ENCODE data around the gene HYAL1. TPM values are rescaled to one million over a fixed set of nuclear protein-coding genes. Genes with fewer than 3 reads are reported as not detected.

Gene HYAL1, protein sequence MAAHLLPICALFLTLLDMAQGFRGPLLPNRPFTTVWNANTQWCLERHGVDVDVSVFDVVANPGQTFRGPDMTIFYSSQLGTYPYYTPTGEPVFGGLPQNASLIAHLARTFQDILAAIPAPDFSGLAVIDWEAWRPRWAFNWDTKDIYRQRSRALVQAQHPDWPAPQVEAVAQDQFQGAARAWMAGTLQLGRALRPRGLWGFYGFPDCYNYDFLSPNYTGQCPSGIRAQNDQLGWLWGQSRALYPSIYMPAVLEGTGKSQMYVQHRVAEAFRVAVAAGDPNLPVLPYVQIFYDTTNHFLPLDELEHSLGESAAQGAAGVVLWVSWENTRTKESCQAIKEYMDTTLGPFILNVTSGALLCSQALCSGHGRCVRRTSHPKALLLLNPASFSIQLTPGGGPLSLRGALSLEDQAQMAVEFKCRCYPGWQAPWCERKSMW
- 0.24 and 1.1 TPM in 2 replicates for total RNA-seq (2014; rRNA removed; shearing (Covaris generic))
- 0.62 and 1.7 TPM in 2 replicates for polyA plus RNA-seq (2015; cell fraction: cytosol; rRNA removed)
- 2.6 and 3.8 TPM in 2 replicates for polyA plus RNA-seq (2015; cell fraction: nucleus; rRNA removed)

DNA sequence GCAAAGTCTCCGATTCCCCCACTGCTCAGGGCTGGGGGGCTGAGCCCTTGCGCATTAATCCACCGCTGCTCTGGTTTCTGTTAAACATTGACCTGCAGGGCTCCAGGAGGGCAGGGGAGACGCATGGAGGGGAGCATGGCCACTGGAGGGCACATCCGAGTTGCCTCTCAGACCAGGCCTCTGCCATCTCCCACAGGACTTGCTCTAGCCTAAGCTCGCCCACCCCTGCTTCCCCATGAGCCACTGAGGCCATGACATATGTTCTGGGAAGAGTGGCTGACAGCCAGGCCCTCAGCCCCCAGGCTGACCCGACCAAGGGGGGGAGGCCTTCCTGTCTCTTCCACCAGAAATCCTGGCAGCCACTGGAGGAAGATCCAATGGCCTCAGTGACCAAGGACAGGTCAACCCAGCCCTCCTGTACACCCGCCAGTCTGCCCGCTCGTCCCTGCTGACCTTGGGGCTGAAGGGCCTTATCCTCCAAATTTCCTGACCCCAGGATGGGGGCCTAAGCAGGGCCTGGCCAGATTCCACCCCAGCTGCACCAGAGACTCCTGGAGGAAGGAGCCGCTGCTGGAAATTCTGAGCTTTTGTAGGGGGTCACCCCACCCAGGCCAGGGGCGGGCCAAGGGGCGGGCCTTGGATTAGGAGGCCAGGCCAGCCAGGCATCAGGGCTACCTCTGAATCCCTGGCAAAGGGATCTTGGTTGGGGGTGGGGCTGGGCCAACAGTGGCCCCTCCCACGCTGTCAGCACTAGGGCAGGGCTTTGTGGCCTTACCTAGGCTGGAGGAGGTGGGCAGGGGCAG is at the start of gene HYAL1:
Gene HYAL1 (minus strand): TSS at position 562 of the 803 bp plus-strand sequence. CDS start 618 bp downstream, outside the sequence.
- in situ Hi-C loops (cut with HindIII; ENCODE audit: low pct_unique_long_range_greater_than_20kb, low sequenced_read_pairs), result no loop called here
- peak; percentile 49 for DNase-seq (ENCODE audit: low read depth, low spot score)

DNA sequence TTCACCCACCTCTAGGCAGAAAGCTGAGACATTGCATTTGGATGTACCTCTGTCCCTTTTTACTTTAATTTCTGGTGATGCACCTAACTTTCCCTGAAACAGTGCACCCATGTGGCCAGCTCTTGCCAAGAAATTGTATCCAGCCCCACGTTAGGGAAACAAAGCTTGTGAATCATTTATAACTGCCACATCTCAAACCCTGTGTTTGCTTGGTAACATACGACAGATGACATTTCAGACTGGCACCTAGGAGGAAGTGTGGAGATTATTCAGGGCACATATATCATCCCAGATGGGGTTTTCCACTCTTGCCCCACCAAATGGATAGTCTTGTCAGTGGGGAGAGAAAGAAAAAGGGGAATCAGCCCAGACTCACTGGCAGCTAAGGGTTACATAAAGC is 49.4 kb upstream of the HYAL1 start:
- in situ Hi-C loops (cut with HindIII; ENCODE audit: low pct_unique_long_range_greater_than_20kb, low sequenced_read_pairs), result no loop called here

DNA sequence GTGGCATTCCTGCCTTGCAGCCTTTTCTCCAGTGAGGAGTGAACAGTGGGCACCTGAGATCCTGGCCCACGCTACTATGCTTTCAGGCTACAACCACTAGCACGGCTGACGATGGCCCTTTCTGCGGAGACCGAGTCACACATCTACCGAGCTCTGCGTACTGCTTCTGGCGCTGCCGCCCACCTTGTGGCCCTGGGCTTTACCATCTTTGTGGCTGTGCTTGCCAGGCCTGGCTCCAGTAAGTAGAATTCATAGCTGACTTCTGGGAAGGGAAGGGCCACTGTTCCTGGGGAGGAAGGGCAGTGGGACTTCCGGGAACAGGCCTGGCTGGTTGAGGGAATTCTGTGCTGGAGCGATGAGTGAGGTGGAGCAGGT is 47.9 kb upstream of the HYAL1 start:
- DNase-seq (ENCODE audit: low read depth, low spot score), result no peak
- in situ Hi-C loops (cut with HindIII; ENCODE audit: low pct_unique_long_range_greater_than_20kb, low sequenced_read_pairs), result no loop called here

More for the DNA sequence above, 49.4 kb upstream of the HYAL1 start:
- DNase-seq (ENCODE audit: low read depth, low spot score), result peak; percentile 52

DNA sequence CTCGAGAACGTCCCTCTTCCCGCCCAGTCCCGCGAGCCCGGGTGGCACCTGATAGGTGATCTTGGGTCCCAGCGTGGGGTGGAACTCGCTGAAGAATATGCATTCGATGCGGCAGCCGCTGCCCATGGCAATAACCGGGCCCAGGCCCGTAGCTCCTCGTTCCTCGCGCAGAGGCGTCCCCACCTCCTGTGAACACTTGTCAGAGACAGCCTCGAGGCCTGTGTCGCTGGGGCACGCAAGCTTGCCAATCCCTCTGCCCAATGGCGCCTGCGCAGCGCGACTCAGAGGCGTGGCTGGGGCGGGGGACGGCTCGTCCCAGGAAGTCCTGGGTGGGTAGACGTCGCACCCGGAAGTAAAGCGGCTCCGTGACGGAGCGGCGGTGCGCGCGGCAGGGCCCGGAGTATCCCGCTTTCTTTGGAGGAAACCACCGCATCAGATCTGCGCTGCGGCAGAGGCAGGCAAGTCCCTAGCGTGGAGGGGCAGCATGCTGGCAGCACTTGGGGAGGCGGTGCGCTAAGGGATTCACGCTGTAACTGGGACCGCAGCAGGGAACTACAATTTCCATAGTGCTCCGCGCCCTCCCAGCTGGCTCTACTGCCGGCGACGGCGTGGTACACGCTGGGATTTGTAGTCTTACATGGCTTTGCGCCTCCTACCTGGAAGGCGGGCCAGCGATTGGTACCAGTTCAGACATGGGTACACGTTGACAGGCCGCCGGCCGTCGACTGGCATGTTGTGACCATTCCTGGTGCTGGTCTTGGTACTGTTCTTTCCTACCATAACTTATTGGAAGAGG is 47.4 kb upstream of the HYAL1 start, which contains the start of the genes CYB561D2 and NPRL2:
Gene CYB561D2 (plus strand): TSS at position 336 of the 796 bp plus-strand sequence. CDS start 572 bp downstream, outside the sequence.
Gene NPRL2 (minus strand): TSS at position 249 of the 796 bp plus-strand sequence. CDS start 123 bp downstream, at position 126.
- in situ Hi-C loops (cut with HindIII; ENCODE audit: low pct_unique_long_range_greater_than_20kb, low sequenced_read_pairs), result no loop called here
- peak; percentile 92 for DNase-seq (ENCODE audit: low read depth, low spot score)

DNA sequence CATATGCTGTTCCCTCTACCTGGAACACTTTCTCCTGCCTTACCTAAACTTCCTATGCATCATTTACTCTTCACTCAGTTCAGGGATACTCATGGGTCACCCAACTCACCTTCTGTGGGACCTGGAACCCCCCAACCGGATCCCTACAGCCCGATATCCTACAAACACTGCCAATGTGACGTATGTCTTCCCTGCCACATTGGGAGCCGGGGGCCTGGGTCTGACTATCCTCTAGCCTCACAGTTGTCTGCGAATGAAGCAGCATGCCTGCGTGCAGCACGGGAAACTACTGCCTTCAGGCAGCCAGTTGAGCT is 46.8 kb upstream of the HYAL1 start:
- no peak for DNase-seq (ENCODE audit: low read depth, low spot score)
- in situ Hi-C loops (cut with HindIII; ENCODE audit: low pct_unique_long_range_greater_than_20kb, low sequenced_read_pairs), result no loop called here

DNA sequence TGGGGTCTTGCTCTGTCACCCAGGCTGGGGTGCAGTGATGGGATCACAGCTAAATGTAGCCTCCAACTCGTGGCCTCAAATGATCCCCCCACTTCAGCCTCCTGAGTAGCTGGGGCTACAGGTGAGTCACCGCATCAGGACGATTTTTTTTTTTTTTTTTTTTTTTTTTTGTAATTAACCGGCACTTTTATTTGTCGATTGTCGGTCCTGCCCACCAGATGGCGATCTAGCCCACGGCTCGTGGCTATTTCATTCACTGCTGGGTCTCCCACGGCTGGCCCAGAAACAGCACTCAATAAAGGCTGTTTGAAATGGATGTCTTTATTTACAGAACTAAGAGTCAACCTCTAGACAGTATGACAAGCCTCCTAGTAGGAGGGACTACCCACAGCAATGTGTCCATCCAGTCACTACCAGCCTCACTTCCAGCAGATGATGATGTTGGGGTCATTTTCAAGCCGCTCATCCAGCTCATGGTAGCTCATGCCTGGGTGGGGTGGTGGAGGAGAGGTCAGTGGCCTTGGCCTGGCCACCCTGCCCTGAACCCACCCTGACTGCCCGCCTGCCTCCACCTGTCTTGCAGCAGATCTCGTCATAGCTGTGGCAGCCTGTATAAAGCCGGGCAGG is 43.9 kb upstream of the HYAL1 start:
- in situ Hi-C loops (cut with HindIII; ENCODE audit: low pct_unique_long_range_greater_than_20kb, low sequenced_read_pairs), result no loop called here
- peak; percentile 75 for DNase-seq (ENCODE audit: low read depth, low spot score)

DNA sequence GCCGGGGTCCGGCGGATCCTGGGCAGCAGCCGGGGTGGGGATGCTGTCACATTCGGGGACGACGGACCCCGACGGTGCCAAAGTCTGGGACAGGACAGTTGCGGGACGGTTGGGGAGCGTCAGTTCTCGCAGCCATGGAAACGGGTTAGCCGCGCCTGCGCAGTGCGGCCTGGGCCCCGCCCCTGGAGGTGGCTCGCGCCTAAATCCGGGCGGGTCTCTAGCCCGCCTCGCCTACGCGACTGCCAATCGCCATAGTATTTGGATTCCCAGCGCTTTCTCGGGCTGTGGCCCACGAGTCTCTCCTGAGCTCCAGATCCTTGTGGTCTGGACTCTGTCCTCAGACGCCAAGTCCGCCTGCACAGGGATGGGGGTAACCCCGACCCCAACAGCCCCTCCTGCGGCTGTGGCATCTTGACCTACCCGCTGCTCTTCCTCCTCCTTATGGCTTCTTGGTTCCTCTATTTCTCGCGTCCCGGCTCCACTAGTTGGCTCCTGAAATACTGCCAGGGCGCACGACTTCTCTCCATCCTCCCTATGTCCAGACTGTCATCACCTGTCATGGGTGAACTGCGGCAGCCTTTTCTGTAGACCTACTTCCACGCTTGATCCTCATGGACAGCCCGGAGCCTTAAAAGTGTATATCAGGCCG is 42.3 kb upstream of the HYAL1 start, which contains the start of gene ZMYND10:
Gene ZMYND10 (minus strand): TSS at position 147 of the 649 bp plus-strand sequence. CDS start 153 bp downstream, outside the sequence.
- peak; percentile 69 for DNase-seq (ENCODE audit: low read depth, low spot score)
- in situ Hi-C loops (cut with HindIII; ENCODE audit: low pct_unique_long_range_greater_than_20kb, low sequenced_read_pairs), result no loop called here

DNA sequence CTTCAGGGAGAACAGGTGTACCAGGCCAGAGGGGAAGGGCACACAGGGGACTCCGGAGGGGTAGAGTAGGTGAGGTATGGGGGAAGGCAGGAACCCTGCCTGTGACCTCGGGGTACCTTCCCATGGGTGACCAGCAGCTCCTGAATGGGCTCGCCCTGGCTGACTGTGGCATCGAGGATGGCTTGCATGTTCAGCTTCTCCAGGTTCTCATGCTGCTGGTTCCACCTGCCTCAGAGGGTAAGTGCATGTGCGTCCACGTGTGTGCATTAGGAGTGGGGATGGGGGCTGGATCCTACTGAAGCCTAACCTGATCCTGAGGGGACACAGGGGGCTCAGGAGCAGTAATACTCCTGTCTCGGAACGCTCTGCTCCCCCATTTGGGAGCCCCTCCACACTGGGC is 41.6 kb upstream of the HYAL1 start:
- in situ Hi-C loops (cut with HindIII; ENCODE audit: low pct_unique_long_range_greater_than_20kb, low sequenced_read_pairs), result no loop called here
- DNase-seq (ENCODE audit: low read depth, low spot score), result no peak

DNA sequence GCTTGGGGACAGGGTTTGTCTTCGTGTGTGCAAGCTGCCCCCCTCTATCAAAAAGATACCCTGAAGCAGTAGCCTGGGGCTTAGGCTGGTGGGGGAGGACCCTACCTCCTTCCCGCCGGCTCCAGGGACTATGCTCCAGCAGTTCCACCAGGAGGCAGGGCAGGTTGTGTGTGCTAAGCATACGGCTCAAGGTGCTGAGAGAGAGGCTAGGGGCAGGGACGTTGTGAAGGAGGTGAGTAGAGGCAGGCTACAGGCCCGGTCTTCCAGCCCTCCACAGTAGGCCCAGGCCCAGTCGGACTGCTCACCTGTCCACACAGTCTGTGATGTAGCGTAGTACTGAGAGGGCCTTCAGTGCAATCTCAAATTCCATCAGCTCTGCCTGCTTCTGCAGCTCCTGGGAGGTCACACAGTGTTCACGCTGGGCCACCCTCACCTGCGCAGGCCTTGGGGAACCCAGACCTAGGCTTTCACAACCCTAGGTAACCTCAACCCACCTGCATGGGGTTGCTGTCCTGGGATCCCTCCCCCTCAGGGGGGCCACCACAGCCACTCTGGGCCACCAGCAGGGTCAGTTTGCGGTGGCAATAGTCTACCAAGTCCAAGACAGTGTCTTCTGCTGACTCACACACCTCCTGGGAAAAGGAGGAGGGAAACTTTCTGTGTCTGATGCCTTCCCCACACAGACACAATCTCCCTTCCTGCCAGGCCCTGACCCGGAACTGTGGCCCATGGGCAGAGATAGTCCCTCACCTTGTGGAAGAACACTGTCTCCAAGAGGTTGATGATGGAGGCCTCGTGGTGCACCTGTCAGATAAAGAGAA is 39.6 kb upstream of the HYAL1 start:
- in situ Hi-C loops (cut with HindIII; ENCODE audit: low pct_unique_long_range_greater_than_20kb, low sequenced_read_pairs), result no loop called here
- DNase-seq (ENCODE audit: low read depth, low spot score), result no peak

DNA sequence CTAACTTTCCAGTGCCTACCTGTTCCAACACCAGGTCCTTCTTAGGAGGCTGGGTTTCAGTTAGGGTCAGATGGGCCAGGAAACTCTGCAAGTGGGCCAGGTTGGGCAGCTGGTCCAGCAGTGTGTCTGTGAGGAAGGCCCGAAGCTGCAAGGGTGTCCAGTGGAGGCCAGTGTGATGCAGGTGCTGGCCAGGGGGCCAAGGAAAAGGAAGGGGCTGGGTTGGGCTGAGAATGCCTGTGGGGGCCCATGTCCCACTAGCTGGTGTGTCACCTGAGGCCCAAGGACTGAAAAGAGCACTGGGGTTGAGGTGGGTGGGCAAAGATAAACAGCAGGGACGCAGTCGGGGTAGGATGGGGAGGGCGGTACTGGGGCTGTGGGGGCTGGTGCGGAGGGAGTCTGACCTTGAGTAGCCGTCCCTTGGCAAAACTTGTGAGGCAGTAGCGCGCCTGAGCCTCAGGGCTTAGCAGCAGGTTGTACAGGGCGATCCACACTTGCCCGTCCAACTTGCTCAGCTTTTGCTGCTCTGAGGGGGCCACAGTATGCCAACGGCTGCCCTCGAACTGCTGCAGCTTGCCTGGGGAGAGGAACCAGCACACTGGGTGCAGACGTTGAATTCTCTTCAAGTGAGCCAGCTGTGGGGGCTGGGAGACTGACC is 38.7 kb upstream of the HYAL1 start:
- in situ Hi-C loops (cut with HindIII; ENCODE audit: low pct_unique_long_range_greater_than_20kb, low sequenced_read_pairs), result no loop called here

DNA sequence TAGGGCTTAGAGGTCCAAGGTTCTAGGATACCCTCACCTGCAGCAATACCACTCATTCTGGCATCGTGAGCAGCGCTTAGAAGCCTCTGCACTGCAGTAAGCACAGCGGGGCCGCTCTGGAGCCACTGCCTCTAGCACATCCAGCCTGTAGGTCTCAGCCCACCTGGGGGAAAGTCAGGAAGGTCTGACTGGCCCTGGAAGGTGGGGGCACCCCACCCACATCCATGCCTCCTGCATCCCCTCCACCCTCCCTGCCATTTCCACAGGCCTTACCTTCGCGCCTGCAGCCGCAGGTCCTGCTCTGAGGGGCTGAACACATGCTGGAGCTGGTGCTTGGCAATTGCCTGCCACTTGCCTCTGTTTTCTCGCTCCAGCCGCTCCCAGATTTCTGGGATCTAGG is 38.2 kb upstream of the HYAL1 start:
- no peak for DNase-seq (ENCODE audit: low read depth, low spot score)
- in situ Hi-C loops (cut with HindIII; ENCODE audit: low pct_unique_long_range_greater_than_20kb, low sequenced_read_pairs), result no loop called here

More for the DNA sequence above, 38.7 kb upstream of the HYAL1 start:
- no peak for DNase-seq (ENCODE audit: low read depth, low spot score)

DNA sequence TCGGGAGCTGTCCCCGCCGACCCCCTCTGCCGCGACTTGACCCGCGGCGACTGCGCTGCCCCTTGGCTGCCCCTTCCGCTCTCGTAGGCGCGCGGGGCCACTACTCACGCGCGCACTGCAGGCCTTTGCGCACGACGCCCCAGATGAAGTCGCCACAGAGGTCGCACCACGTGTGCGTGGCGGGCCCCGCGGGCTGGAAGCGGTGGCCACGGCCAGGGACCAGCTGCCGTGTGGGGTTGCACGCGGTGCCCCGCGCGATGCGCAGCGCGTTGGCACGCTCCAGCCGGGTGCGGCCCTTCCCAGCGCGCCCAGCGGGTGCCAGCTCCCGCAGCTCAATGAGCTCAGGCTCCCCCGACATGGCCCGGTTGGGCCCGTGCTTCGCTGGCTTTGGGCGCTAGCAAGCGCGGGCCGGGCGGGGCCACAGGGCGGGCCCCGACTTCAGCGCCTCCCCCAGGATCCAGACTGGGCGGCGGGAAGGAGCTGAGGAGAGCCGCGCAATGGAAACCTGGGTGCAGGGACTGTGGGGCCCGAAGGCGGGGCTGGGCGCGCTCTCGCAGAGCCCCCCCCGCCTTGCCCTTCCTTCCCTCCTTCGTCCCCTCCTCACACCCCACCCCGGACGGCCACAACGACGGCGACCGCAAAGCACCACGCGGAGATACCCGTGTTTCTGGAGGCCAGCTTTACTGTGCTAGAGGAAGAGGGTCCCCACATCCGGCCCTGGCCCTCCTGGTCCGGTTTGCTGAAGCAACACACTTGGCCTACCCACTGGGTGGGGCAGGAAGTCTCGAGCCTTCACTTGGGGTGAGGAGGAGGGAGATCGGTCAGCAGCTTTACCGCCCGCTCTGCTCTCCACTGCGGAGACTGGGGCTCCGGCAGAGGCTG is 37.3 kb upstream of the HYAL1 start, which contains the start of gene RASSF1:
Gene RASSF1 (minus strand): TSS at position 389 of the 882 bp plus-strand sequence. CDS start 31 bp downstream, at position 358.
- no peak for DNase-seq (ENCODE audit: low read depth, low spot score)
- in situ Hi-C loops (cut with HindIII; ENCODE audit: low pct_unique_long_range_greater_than_20kb, low sequenced_read_pairs), result no loop called here

DNA sequence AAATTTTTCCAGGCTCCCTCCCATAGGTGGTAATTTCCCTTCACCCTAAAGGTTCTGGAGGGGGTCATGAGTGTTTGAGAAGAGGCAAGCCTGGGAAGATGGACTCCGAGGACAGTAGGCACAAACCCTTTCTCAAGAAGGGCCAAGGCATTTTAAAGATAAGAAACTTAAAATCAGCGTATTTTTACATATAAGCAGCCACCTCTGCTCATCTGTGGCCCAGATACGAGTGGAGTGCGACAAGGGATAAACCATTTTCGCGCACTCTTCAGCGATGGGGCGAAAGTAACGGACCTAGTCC is 36.7 kb upstream of the HYAL1 start:
- in situ Hi-C loops (cut with HindIII; ENCODE audit: low pct_unique_long_range_greater_than_20kb, low sequenced_read_pairs), result no loop called here
- no peak for DNase-seq (ENCODE audit: low read depth, low spot score)

DNA sequence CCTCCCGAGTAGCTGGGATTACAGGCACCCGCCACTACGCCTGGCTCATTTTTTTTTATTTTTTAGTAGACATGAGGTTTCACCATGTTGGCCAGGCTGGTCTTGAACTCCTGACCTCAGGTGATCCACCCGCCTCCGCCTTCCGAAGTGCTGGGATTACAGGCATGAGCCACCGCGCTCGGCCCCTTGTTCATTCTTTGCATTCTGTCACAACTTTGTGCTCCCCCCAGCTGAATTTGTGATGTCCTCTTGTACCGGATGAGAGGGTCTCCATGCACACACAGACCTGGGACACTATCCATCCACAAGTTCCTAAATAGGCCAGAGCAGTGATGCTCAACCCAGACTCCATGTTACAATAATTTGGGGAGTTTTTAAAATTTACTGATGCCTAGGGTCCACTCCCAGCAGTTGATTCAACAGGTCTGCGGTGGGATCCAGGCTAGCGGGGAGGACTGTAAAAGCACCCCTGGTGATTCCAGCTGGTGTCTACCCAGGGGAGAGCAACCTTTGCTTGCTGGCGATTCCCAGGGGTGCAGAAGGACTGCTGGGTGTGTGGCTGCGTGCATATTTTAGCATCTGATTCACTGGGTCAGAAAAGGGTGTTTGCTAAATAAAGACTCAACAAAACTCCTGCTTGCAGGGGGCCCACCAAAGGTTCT is 36.2 kb upstream of the HYAL1 start:
- no peak for DNase-seq (ENCODE audit: low read depth, low spot score)
- in situ Hi-C loops (cut with HindIII; ENCODE audit: low pct_unique_long_range_greater_than_20kb, low sequenced_read_pairs), result no loop called here

All from SK-MEL-5 (cell line).